Left kidney (tissue), 2 donors: ENCODE measurements around the gene CTU2. TPM values are rescaled to one million over a fixed set of nuclear protein-coding genes. Genes with fewer than 3 reads are reported as not detected.

Experiments used
- DNase-seq: peaks from one replicate; pipeline ENCODE4 v3.0.0-alpha.2; 2013
- polyA plus RNA-seq: library from polyadenylated mRNA; unstranded; fragments of 120-200 nt; gene quantifications from one replicate; pipeline ENCODE4 v1.2.1, GENCODE V29; 2013; ENCODE audit not compliant: insufficient read length

CTU2 gene
- polyA plus RNA-seq, 1 donor, result 8.2 TPM

DNA sequence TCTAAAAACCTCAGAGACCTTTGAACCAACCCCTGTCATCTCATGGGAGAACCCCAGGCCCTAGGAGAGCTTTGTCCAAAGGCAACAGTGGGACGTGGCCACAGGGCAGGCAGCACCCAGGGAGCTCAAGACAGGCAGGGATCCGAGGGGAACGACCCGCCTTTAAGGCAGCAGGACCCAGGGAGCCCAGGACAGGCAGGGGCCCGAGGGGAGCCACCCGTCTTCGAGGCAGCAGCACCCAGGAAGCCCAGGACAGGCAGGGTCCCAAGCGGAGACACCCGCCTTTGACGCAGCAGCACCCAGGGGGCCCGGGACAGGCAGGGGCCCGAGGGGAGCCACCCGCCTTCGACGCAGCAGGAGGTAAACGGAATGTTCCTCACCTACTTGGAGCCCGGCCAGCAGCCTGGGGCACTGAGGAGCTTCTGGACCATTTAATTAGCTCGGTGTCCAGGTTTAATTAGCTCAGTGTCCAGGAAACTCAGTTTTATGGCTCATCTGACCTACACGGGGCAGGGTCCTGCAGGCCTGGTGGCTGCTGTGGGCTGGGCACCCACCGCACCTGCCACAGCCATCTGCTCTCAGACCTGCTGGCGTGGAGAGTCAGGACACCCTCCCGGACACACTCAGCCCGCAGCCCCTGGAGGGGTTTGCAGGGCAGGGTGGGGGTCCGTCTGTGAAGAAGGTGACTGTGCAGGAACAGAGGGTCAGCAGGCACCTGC is 54.3 kb downstream of the CTU2 start:
- DNase-seq, result no peak

DNA sequence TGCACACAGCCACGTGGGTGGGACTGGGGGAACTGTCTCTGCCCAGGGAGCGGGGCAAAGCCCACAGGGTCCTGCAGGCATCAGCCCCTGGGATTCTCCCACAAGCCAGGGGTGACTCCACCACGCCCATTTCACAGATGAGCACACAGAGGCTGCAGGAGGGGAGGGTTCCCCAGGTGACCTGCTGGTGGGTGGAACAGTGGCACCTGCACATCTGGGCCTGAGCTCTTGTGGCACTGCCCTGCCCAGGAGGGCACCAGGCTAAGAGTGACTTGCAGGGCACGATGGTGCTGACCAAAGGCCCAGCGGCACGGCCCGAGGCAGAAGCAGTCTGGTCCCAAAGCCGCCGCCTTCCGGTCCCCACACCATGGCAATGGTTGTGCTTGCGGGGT is 54.8 kb downstream of the CTU2 start:
- no peak for DNase-seq

DNA sequence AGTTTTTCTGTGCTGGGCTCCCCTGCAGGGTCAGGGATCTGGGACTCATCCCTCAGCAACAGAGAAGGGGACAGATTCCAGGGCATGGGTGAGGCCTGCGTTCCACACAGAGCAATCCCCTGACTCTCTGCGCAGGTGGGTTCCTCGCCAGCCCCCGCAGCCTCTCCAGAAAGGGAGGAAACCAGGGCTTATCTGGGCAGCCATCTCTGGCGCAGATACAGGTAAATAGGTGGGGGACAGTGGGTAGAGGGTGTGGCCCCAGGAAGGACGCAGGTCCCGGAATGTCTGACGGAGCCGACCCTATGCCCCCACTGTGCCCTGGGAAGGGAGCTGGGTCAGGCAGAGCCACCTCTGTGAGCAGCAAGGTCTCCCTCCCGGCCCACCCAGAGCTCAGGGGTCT is 55.5 kb downstream of the CTU2 start:
- no peak for DNase-seq

DNA sequence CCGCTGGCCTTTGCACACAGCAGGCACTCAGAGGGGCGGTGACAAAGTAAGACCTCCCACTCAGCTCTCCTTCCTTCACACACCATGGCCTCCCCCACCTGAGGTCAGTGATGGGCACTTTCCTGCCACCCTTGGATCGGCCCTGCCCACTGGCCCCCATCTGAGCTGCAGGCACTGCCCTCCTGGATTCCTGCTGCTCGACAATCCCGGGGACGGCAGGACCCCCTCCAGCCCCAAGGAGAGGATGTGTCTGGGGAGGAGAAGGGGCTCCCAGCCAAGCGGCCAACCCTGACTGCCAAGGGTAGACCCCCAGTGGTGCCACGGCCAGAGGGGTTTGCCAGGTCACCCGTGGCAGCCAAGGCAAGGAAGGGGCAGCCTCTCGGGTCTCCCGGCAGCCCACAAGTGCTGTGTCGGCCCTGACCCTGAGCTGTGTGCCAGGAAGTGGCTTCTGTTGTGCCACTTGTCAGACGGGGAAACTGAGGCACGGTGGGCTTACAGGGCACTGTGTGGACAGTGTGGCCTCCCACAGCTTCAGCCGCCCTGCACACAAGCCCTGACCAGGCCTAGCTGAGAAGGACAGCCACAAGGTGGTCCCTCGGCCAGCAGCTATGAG is 56.1 kb downstream of the CTU2 start:
- DNase-seq, result no peak

DNA sequence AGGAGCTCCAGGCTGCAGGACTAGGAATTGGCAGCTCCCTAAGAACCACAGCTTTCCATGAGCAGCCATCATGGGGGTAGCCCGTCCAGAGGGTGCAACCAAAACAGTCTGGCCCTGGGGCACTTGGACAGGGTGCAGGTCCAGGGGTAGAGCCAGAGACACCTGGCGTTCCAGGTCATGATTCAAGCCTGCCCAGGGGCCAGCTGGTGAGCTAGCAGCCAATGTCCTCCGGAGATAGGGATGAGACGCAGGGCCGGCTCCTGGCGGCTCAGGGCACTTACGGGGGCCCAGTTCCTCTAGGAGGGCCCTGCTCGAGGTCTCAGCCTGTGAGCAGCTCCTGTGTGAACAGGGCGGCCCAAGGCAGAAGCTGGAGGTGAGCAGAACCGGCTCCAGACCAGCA is 56.6 kb downstream of the CTU2 start:
- DNase-seq, result no peak

DNA sequence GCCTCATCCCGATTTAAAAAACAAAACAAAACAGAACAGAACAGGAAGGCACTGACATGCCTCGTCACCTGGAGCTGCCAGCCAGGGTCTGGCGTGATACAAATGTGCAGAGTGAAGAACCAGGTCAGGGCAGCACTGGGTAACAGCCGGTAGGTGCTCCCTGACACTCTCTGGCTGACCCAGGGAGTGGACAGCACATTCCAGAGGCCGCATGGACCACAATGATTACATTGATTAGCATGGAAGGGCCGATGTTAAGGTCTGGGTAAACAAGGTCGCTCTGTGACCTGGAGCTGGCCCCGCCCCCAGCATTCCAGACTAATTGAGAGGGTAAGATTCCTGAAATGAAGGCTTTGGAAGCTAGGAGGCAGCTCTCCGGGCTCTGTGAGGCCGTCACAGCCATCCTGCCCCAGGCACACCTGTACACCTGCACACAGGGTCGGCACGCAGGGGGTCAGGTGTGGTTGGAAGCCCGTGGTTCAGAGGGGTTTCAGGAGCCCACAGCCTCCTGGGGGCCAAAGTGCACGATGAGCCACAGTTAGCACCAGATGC is 57.3 kb downstream of the CTU2 start:
- DNase-seq, result no peak

DNA sequence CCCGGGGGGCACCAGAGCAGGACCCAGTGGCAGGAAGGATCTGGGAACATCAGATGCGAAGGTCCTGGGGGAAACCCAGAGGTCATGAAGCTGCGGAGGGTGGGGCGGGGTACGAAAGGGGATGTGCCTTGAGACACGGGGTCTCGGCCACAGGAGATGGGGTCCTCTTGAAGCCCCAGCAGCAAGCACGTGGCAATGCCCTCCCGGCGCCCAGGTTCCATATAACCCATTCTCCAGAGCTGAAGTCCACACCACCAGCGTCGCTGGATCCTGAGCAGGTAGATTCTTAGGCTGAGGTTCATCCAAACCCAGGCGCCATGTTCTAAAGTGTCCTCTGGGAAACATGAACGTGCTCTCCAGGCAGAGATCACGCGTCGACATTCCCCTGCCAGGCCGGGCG is 57.8 kb downstream of the CTU2 start:
- no peak for DNase-seq

DNA sequence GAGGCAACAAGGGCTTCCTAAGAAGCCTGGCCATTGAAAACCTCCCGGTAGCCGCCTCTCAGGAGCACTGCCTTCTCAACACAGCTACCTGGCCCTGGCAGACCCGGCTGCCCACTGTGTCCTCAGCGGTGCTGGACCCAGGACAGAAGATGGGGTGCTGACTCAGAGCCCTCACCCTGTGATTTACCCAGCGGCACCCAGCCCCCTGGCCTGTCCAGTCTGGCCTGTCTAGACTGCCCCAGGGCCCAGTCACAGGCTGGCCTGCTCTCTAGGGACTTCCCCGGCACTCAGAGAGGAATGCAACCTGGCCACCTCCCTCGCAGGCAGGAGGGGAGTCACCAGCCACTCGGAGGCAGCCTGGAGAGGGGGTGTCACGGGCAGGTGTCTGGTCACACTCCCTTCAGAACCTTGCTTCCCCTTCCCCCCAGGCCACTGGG is 58.6 kb downstream of the CTU2 start:
- no peak for DNase-seq

Other genes with a start within 250 kb of the CTU2 start
- gene ZC3H18, start 136.1 kb upstream of the CTU2 start, polyA plus RNA-seq, result 35.8 TPM
- 0.13 TPM for gene IL17C, start 67.9 kb upstream of the CTU2 start, polyA plus RNA-seq
- 84.5 TPM for gene CYBA, start 55.5 kb upstream of the CTU2 start, polyA plus RNA-seq
- gene MVD, start 43.4 kb upstream of the CTU2 start, polyA plus RNA-seq, result 24.5 TPM
- gene SNAI3, start 20.0 kb upstream of the CTU2 start, polyA plus RNA-seq, result 0.58 TPM
- 15.3 TPM for gene RNF166, start 95 bp upstream of the CTU2 start, polyA plus RNA-seq
- 31.9 TPM for gene PIEZO1, start 78.7 kb downstream of the CTU2 start, polyA plus RNA-seq
- 13.3 TPM for gene CDT1, start 97.3 kb downstream of the CTU2 start, polyA plus RNA-seq
- gene APRT, start 105.4 kb downstream of the CTU2 start, polyA plus RNA-seq, result 72.3 TPM
- gene GALNS, start 150.4 kb downstream of the CTU2 start, polyA plus RNA-seq, result 22.2 TPM
- 73.7 TPM for gene TRAPPC2L, start 150.6 kb downstream of the CTU2 start, polyA plus RNA-seq
- not detected for gene PABPN1L, start 160.2 kb downstream of the CTU2 start, polyA plus RNA-seq